GM21723 (cell line): Measurements from ENCODE around the gene CD44.
"Not testable (repeated sequence)": the region's sequence is repeated elsewhere in the genome, so short reads cannot be mapped to it uniquely, and the experiment has no call there.

Experiments used
- ATAC-seq: cut with Tn5 transposase; IDR thresholded peaks from one replicate; pipeline ENCODE4 v1.9.1; 2021; ENCODE audit warnings: mild to moderate bottlenecking, moderate library complexity; ENCODE audit not compliant: unreplicated experiment

Gene CD44

DNA sequence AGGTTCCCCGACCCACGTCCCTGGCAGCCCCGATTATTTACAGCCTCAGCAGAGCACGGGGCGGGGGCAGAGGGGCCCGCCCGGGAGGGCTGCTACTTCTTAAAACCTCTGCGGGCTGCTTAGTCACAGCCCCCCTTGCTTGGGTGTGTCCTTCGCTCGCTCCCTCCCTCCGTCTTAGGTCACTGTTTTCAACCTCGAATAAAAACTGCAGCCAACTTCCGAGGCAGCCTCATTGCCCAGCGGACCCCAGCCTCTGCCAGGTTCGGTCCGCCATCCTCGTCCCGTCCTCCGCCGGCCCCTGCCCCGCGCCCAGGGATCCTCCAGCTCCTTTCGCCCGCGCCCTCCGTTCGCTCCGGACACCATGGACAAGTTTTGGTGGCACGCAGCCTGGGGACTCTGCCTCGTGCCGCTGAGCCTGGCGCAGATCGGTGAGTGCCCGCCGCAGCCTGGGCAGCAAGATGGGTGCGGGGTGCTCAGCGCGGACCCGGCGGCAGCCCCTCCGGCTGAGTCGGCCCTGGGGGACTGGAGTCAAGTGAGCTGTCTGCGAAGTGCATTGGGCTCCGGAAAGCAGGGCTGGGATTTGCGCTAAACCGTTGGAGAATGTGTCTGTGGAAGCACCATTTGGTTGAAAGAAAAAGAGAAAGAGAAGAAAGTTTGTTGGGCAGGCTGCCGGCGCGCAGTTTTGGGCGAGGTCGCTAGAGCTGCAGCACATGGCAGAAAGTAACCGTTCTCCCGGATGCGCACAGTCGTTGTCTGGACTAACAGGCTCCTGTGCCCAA, at the start of gene CD44:
Gene CD44 (plus strand): TSS at position 229 of the 779 bp plus-strand sequence. CDS start 133 bp downstream, at position 362.
- ATAC-seq = peak; percentile 32

DNA sequence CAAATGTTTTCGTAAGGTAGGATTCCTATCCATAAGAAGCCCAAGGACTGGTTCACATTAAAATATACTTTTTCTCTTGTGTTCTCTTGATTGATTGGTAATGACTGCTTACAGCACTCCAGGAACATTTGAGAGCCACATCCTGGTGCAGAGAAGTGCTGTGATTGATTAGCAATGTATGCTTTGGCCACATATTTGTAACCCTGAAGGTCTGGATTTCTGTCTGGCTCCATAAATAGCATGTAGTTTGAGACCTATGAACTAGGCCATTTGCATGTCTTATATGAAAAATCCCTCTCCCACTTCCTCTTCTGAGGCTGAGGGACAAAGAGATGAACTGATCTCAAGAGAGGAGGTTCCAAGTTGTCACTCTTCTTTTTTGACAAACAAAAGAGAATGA, 49.3 kb upstream of the CD44 start:
- ATAC-seq = peak; percentile 85

DNA sequence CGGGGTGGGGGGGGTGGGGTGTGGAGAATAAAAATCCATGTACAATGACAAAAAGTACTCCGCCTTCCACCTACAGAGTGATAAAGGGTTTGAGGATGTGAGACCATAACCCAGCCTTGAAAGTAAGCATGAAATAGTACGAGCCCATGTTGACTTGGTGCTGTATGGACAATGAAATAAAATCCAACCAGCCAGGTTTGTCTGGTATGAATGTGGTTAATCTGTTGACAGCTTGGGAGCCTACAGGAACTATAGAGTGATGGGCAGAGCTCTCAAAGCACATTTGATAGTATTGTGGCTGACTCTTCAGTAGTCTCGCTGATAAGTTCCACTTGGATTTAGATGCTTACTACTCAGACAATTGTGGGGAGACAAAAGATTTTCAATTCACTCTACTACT, 48.8 kb upstream of the CD44 start:
- ATAC-seq = peak; percentile 22

DNA sequence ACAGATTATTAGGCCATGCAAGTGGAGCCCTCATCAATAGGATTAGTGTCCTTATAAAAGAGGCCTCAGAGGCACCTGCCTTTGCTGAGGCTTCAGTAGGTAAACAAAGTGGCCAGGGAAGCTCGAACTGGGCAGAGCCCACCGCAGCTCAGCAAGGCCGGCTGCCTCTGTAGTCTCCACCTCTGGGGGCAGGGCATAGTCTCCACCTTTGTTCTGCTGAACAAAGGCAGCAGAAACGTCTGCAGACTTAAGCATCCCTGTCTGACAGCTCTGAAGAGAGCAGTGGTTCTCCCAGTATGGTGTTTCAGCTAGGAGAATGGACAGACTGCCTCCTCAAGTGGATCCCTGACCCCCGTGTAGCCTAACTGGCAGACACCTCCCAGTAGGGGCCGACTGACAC, 48.0 kb upstream of the CD44 start:
- ATAC-seq = not testable (repeated sequence)

DNA sequence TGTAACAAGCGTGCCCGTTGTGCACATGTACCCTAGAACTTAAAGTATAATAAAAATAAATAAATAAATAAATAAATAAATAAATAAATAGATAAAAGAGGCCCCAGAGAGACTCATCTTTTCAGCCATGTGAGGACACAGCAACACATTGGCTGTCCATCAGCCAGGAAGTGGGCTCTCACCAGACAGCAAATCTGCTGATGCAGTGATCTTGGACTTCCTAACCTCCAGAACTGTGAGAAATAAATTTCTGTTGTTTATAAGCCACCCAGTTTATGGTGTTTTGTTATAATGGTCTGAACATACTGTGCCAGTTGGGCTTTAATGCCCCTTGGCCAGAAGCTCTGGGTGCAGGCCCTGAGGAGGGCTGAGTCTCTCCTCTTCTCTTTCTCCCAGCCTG, 42.2 kb upstream of the CD44 start:
- no peak for ATAC-seq

DNA sequence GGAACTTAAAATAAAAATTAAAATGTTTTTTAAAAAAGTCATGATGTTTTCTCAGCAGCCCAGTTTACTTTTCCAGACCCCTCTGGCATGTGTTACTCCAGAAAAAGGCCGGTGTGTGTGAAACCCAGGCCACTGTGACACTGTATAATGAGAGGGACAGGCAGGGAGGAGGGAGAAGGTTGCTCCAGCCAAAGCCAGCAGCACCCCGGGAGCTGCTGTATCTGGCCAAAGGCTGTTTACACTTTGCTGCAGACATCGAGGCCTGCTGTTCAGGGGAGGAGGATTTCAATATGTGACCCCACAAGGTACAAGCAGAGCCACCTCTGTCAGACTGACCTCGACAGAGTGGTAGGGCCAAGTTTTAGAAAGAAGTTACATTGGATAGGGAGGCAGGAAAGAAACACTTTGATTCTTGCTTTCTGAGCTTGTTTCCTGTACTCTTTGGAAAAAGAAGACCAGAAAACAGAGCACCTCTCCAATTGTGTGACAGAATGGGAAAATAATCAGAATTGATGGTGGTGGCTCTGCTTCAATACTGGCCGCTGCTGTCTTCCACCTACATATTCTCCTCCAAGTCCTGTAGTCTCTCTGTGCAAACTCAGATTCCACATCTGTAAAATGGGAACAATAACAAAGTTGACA, 41.0 kb upstream of the CD44 start:
- ATAC-seq = no peak

DNA sequence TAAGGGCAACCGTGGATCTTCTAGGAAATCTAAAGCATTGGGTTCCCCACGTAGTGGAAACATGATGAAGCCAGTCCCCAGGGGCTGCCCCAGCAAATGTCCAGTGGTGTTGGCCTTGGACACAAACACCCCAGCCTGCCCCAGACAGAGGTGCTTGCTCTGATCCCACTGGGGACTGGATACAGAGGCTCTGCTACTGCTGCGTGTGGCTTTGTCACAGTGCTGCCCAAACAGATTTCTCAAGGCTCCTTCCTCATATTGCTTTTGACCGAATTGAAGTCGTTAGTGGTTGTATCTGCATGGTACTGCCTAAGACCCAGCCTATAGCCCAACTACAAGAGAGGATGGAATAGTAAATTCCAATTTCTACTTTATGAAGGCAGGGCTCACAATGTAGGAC, 40.1 kb upstream of the CD44 start:
- no peak for ATAC-seq

DNA sequence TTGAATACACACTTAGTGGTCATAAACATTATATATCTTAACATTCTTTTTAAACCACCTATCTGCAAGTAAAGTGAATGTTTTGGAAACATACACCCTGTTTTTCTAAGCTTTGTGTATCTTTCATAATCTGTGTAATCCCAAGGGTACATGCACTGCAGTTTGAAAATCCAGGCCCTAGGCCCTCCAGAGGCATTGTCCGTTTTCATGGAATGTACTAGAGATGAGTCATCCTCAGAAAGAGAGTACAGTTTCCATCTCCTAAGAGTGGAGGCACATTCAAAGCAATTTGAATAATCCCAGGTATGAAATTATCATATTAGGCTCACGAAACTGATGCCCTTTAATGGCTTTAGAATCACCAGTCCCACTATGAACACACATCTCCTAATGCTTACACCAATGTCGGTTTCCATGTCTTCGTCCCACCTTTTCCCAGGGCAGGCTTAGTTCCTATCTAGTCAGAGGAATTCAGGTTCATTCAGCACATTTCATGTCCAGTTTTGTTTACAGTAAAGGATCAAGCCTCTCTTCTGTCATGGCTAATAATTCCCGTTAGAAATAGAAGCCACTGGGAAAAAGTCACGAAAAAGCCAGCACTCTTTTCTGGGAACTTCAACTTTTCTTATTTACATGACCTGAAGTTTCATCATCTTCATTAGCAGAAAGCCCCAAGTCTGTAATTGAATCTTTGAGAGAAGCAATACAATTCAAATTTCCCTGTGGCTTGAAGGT, 39.5 kb upstream of the CD44 start:
- ATAC-seq = no peak

DNA sequence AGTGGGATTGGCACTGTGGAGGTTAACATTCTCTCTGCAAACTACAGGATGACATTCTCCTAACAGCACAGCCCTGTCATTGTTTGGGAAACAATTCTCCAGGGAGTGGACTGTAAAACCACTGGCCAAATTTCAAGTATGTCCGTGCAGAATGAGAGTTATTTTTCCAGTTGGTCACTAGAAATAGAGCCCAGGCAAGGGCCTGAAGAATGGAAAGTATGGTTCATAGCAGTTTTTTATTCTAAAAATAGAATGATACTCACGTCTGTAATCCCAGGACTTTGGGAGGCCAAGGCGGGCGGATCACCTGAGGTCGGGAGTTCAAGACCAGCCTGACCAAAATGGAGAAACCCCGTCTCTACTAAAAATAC, 39.0 kb upstream of the CD44 start:
- no peak for ATAC-seq

DNA sequence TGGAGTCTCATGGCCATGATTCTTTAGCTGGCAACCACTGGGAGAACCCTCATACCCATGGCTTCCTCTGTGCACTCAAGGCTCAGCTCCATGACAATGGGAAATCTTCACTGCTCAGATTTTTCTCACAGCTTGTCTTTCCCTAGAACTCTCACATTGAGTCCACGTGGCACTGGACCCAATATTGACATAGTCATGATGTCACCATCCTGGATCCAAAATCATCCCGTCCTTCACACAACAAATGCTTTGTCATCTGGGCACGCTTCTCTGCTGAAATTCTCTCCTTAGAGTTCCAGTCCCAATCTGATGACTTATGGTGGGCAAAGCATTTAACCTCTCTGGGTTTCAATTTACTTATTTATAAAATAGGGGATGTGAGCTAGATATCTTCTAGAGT, 37.7 kb upstream of the CD44 start:
- no peak for ATAC-seq

DNA sequence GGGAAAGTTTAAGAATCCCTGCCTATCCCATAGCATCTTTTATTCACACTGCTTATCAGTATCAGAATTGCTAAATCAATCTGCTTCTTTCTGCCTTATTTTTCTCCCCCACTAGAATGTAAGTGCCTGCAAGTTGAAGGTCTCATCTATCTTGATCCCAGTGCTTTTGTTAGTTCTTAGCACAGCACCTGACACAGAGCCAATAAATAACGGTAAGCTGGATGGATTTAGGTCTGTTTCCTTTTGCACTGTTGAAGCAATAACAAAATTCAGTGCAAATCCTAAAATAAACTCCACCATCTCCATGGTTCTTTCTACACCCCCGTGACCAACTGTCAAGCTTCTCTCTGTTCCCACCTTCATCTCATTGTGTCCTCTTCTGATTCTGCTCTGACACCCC, 36.7 kb upstream of the CD44 start:
- ATAC-seq = no peak

DNA sequence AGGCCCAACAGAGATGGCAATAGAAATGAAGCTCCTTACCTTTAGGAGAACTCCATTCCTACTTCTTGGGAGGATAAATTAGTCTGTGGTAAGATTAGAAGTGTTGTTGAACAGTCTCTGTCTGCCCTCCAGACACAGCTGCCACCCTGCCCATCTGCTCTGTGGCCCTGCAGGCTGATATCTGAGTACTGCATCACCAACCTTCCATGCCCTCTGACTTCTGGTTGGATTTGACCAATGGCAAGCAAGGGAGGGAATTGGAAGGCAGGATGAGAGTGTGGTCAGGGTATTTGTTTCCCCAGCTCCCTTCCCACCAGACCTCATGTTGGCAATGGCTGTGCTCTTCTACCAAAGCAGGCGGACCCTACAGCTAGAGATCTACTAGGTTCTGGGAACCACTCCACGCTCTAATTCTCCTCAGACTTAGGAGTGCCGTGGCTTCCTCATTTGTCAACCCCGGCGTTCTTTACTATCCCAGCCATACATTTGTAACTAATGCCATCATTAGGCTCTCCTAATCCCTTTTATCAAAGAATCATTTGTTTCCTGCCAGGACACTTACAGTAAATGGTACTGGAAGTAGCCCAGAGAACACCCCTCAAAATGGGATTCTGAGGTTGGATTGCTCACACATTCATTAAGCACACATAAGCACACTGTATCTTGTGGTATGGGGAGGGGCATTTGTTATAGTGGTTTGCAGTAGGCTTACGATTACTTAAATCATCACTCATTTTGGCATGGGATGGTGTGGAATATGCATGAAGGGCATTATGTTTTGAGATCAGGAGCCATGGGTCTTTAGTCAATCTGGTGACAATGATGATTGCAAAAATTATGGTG, 35.4 kb upstream of the CD44 start:
- ATAC-seq = no peak

DNA sequence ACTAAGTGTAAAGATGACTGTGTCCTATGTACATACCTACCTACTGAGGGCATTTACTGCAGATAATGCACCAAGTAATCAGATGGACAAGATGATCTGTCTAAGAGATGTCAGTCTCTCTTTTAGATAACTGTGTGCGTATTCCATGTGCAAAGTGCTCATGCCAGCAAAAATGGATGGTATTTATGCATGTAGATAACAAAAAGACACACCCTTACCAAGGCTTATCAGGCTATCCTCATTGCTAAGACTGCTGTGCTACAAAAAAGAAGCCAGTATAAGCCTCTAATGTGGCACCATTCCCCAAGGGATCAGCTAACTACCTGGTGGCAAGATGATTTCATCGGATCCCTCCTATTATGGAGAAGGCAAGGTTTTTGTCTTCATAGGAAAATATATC, 34.3 kb upstream of the CD44 start:
- ATAC-seq = no peak

DNA sequence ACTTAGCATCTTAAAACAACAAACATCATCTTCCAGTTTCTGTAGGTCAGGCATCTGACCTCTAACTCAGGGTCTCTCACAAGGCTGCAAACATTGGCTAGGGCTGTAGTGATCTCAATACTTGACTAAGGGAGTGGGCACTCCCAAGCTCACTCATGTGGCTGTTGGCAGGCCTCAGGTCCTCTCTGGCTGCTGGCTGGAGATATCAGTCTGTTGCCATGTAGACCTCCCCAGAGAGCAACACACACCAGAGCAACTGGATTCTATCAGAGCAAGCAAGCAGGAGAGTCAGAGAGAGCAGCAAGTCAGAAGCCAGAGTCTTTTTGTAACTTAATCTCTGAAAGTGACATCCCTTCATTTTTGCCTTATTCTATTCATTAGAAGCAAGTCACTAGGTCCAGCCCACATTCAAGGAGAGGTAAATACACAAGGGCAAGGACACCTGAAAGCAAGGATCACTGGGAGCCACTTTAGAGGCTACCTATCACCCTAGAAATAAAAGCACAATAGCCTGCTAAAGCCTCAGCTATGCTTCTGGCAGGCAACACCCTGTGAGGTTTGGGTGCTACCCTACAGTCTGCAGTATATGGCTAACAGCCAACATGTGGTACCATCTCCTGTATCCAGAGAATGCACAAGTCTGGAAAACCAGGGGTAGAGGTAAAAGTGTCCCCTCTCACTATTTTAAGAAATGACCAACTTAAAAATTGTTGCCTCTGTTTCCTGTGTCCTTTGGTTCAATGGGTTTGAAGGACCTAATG, 33.5 kb upstream of the CD44 start:
- no peak for ATAC-seq

DNA sequence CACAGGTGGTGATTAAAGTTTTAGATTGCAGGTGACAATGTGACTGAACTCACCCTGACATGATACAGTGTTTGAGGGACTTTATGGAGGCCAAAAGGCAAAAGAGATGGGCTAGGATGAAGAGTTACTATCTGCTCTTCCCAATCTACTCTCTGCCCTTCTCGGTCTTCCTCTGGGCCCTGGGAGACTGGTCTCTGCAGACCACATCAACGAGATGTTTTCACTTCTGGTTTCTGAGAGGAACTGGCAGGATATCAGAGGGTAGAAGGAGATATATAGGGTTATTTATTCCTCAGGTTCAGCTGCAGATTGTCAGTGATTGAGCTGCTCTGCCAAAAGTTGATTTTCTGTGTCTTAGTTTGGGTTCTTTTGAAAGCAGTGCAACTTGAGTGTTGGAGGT, 32.4 kb upstream of the CD44 start:
- ATAC-seq = peak; percentile 76

DNA sequence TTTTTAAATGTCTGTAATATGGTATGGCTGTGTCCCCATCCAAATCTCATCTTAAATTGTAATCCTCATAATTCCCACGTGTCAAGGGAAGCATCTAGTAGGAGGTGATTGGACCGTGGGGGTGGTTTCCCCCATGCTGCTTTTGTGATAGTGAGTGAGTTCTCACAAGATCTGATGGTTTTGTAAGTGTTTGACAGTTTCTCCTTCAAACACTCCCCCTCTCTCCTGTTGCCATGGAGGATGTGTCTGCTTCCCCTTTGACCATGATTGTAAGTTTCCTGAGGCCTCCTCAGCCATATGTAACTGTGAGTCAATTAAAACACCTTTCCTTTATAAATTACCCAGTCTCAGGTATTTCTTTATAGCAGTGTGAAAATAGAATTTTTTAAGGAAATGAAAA, 31.1 kb upstream of the CD44 start:
- no peak for ATAC-seq

DNA sequence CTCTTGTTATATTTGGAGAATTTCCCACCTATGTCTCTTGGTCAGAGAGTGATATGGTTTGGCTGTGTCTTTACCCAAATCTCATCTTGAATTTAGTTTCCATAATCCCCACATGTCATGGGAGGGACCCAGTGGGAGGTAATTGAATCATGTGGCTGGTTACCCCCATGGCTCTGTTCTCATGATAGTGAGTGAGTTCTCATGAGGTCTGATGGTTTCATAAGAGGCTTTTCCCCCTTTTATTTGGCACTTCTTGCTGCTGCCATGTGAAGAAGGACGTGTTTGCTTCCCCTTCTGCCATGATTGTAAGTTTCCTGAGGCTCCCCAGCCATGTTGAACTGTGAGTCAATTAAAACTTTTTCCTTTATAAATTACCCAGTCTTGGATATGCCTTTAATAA, 30.6 kb upstream of the CD44 start:
- ATAC-seq = not testable (repeated sequence)

DNA sequence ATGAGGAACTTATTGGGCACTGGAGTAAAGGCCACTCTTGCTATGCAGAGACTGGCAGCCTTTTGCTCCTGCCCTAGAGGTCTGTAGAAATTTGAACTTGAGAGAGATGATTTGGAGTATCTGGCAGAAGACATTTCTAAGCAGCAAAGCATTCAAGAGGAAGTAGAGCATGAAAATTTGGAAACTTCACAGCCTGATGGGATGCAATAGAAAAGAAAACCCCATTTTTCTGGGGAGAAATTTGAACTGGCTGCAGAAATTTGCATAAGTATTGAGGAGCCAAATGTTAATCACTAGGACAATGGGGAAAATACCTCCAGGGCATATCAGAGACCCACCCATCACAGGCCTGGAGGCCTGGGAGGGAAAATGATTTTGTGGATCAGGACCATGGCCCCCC, 29.9 kb upstream of the CD44 start:
- no peak for ATAC-seq

DNA sequence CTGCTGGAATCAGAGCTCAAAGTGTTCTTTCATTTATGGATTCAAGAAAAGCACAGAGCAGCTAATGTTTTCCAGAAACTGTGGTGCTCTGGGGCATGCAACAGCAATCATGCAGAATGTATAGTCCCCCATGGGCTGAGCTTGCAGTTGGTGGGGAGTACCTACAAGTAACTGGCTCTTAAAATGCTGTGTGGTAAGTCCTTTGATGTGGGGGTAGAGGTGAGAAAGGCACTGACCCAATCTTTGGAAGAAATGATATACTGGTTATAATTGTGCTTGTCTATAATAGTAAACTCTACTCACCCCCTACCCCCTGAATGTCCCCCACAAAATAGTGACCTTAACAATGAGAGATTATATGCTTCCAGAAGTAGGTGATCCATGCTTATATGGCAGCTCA, 29.1 kb upstream of the CD44 start:
- no peak for ATAC-seq
